Activated CD4-positive, alpha-beta T cell treated with anti-CD3 and anti-CD28 coated beads for 1 hour (primary cell): ENCODE data around the gene BRAT1.

Experiments used
- DNase-seq: peaks from one replicate; pipeline ENCODE4 v3.0.0-alpha.2; 2020

BRAT1 gene

GRCh38 chr7:2509298-2509906, 45.9 kb downstream of the BRAT1 start:
- DNase-seq, result no peak

- DNase-seq, result peak; percentile 62
Measured at GRCh38 chr7:2508327-2509215, 46.8 kb downstream of the BRAT1 start.

GRCh38 chr7:2507917-2508306, 47.4 kb downstream of the BRAT1 start:
- no peak for DNase-seq

GRCh38 chr7:2507208-2507916, 48.0 kb downstream of the BRAT1 start:
- no peak for DNase-seq

- DNase-seq, result no peak
Measured at GRCh38 chr7:2505401-2505800, 49.9 kb downstream of the BRAT1 start.

GRCh38 chr7:2504889-2505375, 50.4 kb downstream of the BRAT1 start:
- no peak for DNase-seq

- no peak for DNase-seq
Measured at GRCh38 chr7:2504128-2504888, 51.0 kb downstream of the BRAT1 start.

GRCh38 chr7:2503056-2503941, 52.0 kb downstream of the BRAT1 start:
- no peak for DNase-seq

- no peak for DNase-seq
Measured at GRCh38 chr7:2502647-2502966, 52.7 kb downstream of the BRAT1 start.

GRCh38 chr7:2501947-2502646, 53.2 kb downstream of the BRAT1 start:
- DNase-seq, result no peak

GRCh38 chr7:2500701-2501100, 54.6 kb downstream of the BRAT1 start:
- no peak for DNase-seq

GRCh38 chr7:2499719-2500430, 55.4 kb downstream of the BRAT1 start:
- DNase-seq, result no peak

GRCh38 chr7:2499181-2499580, 56.1 kb downstream of the BRAT1 start:
- no peak for DNase-seq

- DNase-seq, result no peak
Measured at GRCh38 chr7:2498708-2499107, 56.6 kb downstream of the BRAT1 start.

- DNase-seq, result no peak
Measured at GRCh38 chr7:2497500-2498336, 57.6 kb downstream of the BRAT1 start.

GRCh38 chr7:2497065-2497464, 58.3 kb downstream of the BRAT1 start:
- DNase-seq, result no peak

GRCh38 chr7:2496375-2496774, 58.9 kb downstream of the BRAT1 start:
- DNase-seq, result no peak

GRCh38 chr7:2495418-2496299, 59.7 kb downstream of the BRAT1 start:
- DNase-seq, result no peak
